RCC 7860 (cell line): ENCODE results near the gene ZFHX3.

Experiments
- DNase-seq: peaks from one replicate; pipeline ENCODE4 v3.0.0-alpha.2; 2015; ENCODE audit warnings: low spot score
- FAIRE-seq: peaks from 2 replicates; lab custom pipeline; 2012; peaks lifted over from hg19 to GRCh38; lab: Jason Lieb, UNC

Gene ZFHX3

DNA sequence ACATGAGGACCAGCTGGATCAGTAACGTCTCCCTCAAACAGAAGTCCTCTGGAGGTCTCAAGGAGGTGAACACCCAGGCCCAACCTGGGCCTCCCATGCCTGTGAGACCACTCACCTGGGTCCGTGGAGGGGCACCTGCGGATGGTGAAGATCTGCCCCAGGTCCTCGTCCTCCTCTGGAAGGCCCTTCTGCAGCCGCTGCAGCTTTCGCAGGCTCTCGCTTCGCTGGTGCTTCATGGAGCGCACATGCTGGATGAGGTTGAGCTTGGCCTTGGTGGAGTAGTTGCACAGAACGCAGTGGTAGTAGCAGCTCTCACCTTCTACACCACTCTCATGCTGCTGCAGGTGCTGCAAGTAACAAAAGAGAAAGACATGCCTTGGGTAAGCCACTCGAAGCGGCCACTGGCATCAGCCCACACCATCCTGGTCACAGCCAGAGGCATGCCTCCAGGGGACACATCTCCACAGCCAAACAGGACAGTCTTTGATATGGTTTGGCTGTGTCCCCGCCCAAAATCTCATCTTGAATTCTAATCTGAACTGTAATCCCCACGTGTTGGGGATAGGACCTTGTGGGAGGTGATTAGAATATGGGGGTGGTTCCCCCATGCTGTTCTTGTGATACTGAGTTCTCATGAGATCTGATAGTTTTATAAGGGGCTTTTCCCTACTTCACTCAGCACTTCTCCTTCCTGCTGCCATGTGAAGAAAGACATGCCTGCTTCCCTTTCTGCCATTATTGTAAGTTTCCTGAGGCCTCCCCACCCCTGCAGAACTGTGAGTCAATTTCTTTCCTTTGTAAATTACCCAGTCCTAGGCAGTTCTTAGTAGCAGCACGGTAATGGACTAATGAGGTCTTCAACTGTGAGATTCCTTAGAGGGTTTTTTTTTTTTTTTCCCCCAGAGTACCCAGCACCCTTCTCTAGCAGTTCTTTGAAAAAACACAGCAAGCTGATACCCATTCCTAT, 158.0 kb downstream of the ZFHX3 start:
- DNase-seq = no peak
- no peak for FAIRE-seq

DNA sequence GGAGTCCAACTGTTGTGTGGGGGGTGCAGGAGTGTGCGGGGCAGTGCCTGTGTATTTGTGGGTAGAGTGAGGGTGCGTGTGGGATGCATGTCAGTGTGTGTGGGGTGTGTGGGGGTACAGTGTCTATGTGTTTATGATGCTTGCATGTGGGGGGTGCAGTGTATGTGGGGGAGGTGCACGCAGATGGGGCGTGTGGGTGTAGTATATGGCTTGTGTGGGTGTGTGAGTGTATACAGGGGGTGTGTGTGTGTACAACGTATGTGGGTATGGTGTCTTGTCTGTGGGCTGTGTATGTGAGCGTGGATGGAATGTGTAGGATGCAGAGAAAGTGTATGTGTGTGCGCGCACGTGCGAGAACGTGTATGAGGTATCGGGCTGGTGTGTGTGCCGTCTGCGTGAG, 160.4 kb downstream of the ZFHX3 start:
- DNase-seq = no peak
- no peak for FAIRE-seq

DNA sequence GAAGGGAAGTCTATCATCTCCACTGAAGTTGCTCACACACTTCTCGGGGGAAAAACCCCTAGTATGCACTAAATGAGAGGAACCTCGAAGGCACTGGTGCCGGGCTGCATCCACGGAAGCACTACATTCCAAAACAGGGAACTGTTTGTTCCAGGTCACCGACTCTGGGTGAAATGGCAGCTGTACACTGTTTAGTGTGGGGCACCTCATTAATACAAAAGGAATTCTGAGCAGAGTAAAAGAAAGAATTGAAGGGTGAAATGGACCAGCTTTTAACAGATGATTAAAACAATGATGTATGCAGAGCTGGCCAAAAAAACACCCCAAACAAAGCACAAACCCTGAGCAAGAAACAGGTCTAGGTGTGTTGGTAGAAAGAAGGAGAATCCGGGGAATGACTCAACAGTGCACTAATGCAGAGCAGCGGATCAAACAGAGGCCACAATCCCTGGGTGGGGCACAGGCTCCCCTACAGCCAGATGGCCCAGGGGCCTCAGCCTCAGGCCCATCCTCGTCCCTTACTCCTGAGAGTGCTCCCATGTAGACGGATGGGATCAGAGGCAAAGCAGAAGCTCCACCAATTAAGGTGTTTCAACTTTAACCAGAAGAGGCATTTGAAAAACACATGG, 161.5 kb downstream of the ZFHX3 start:
- DNase-seq = no peak
- FAIRE-seq = no peak

DNA sequence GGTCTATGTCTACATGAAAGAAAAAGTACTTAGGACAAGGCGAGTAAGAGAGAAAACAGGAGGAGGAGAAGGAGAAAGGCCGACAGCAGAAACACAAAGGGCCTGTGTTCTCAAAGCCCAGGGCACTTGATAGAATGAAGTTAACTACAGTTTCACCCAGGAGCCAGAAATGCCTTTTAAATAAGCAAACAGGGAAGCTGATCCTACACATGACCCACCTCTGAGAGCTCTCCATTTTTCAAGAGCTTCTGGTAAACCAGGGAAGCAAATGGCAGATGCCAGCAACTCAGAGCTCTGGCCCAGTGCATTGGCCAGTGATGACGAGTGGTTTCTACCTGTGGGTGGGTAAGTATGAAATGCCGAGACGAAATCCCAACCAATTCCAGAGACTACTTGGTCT, 163.4 kb downstream of the ZFHX3 start:
- no peak for DNase-seq
- no peak for FAIRE-seq

DNA sequence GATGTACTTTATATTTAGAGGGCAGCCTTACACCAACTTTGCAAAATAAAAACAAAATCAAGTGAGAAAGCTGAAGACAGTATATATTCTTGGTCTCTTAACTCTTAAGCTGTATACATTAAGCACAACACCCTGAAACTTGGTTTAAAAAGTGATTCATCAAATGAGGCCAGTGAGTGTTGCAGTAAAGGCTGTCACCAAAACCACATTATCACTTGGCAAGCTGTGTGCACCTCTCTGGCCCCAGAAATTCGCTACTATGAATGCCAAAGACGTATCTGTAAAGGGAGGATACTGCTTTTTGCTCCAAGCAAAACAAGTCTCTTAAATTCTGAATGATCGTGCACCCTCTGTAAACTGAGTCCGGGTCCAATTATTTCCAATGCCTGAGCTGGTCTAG, 163.9 kb downstream of the ZFHX3 start:
- DNase-seq (no peak), FAIRE-seq (no peak)

DNA sequence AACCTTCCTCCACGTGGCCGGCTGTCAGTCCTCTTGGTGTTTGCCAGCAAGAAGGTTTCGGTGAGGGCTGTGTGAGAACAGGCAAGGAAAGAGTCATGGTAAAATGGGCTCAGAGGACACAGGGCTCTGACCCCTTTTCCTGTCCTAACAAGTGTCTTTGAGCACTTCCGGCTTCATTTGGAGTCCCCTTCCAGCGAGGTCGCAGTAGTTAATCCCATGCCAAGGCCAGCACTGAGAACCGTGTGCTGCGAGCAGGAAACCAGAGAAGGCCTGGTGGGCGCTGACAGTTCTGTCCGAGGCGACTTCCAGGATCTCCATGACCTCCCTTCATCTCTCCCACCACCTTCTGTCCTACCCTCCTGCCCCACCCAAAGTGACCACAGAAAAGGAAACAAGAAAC, 168.1 kb downstream of the ZFHX3 start:
- FAIRE-seq (no peak), DNase-seq (no peak)

DNA sequence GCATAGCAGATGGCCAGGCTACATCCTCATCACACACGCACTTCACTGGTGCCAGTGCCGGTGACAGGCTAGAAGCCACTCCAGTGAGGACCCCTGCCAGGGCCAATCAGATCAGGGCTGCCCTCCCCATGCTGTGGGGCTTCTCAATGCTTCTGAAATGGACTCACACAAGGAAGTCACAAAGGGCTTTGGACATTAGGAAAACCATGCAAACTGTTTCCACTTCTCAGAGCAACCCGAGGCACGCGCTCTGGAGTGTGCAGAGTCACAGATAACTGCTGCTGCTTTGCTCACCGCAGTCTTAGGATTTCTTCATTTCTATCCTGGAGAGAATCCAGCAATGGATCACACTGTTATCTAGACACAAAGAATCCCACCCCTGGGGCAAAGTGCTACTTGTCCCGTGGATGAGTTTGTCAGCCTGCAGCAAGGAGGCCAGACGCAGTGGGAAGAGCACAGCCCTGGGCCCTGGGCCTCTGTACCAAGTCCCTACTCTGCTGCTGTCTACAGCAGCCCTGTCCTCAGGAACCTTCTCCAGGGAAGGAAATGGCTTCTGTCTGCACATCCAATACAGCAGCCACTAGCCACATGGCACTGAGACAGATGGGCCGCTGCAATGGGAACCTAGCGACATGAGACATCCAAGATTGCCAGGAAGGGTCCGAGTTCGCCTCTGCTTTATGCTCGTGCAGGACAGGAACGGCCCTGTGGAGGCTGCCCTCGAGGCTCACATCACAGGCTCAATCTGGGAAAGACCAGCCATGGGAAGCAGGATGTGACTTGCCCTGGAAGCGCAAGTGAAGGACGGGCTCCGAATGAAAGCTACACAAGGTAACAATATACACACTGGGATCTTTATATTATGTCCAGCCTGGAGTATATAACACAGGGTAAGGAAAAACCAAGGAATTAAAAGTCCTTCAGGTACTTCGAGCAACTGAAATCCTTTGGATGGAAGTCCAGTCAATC, 169.3 kb downstream of the ZFHX3 start:
- no peak for FAIRE-seq
- DNase-seq = no peak

DNA sequence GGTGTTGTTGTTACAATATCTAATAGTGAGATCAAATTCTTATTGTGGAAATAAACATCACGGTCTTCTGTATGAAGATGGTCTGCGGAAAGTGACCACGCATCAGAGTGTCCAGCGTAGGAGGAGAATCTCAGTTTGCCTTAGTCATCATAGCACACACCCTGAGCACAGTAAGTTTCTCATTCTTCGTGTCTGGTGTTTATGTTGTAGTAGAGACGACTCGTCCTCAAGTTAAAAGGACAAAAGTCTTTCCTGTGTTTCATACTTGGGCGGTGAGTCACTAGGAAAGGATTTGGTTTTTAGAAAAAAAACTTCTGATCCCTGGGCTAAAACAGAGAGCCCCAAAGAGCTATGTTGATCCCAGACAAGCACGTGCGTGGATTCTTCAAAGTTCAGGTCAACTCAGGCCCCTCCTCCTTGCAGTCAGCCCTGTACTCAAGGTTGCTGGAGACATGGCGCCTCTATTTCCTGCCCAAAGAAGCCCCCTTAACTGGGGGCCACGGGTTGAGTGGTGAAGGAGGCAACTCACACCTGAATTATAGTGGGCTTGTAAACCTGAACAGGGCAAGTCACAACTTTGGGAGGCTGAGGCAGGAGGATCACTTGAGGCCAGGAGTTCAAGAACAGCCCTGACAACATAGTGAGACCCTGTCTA, 170.4 kb downstream of the ZFHX3 start:
- FAIRE-seq (peak; percentile 88), DNase-seq (peak; percentile 94)

DNA sequence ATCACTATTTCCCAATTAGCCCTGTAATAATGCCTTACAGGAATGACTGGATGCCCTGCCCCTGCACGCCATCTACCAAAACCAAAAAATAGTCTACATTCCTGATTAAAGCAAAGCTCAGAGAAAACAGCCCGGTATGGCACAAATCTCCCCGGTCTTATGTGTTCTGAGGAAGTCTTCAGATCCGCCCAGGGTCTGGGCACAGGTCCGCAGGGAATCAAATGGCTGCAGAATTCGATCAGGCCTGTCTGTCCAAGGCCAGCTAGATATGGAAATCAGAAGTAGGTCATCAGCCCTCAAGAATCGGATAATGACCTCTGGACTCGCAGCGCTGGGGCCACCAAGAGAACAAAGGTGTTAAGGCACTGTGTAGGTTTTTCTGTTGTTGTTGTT, 171.0 kb downstream of the ZFHX3 start:
- DNase-seq (no peak), FAIRE-seq (no peak)

DNA sequence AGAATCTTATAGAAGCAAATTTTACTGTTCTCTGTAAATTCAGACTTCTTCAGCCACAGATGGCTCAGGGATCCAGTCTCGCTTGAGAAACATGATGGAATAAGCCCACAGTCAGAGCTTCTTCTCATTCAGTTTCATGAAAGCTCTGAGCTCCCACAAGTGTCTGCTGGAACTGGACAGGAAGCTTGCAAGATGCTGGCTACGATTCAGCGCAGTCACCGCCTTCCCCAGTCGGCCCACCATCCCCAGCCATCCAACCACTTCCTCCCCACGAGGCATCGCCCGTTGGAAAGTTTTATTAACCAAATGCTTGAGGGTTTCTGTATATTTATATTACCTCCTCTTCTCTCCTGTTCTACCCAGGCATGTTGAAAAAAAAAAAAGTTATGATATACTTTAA, 171.7 kb downstream of the ZFHX3 start:
- FAIRE-seq = no peak

DNA sequence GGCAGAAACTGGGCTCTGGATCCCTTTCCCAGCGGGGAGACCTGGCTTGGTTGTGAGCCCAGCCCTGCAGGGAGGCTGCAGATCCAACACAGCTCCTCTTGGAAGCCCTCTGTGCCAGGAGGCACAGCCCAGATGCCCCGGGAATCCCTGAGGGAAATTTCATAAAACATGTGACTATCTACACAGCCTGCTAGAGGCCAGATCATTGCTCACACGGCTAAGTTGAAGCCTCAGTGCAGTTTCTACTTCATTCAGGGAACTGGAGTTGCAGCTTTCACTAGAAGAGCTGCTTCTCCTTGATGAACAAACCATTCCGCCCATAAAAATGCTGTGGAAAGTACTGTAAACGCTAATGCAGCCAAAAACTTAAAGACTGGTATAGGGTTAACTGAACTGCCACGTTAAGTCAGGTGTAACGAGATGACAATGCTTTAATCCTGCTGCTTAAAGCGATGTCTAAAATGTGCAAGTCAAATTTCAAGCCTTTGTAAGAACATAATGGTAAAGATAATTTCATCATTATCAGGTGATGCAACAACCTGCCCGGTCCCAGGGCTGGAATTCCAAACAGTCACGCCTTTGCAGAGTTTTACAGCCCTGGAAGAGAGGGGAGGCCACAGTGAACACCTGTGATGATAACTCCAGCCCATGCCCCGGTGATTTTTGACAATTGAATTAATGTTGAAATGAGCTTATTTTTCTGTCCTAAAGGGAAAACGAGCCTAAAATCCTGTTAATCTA, 172.5 kb downstream of the ZFHX3 start:
- DNase-seq (no peak), FAIRE-seq (no peak)

More for the DNA sequence above, 171.7 kb downstream of the ZFHX3 start:
- peak; percentile 35 for DNase-seq

DNA sequence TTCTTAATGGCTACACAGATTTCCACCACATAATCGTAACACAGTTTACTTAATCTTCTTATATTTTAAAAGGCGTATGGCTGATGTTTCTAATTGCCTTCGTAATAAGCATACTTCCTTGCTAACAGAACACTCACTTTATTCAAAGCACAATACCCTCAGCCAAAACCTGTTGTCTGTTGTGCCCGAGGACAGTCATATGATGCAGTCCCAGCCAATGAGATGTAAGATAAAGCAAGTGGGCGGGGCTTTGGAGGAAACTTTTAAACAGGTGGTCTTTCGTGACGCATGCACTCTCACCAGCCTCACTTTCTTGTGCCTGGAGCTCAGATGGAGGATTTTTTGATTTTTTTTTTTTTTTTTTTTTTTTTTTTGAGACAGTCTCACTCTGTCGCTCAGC, 174.1 kb downstream of the ZFHX3 start:
- DNase-seq = no peak
- no peak for FAIRE-seq

DNA sequence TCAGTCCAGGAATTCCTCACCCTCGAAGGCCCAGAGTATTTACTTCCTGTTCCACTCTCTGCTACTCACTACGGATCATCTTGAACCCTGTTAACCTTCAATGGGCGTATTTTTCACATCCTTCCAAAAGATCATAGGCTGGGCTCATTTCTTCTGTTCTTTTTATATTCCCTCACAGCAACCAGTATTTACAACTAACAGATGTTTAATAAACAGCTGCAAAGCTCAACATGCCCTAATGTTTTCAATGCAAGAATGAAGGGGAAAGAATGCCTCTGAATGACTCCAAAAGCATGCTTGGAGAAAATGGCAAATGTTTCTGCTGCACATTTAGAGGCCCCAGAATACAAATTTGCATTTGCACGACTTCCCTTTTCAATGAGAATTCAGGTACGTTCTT, 174.9 kb downstream of the ZFHX3 start:
- no peak for FAIRE-seq
- no peak for DNase-seq

DNA sequence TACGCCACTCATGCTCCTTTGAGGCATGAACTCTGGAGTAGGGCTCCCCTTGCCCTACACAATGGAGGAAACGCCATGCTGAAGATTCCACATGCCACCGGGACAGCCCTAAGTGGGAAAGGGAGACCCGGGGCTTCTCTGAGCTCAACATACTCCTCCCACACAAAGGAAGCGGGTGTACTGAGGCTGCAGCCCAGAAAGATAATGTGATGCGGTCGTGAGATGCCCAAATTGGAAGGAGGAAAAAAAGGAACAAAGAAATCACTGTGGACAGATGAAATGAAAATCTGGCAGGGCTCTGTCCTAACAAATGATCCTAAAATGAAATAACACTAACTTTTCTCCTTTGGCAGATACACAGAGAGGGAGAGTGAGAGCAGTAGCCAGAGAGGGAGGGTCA, 182.1 kb downstream of the ZFHX3 start:
- FAIRE-seq = no peak

DNA sequence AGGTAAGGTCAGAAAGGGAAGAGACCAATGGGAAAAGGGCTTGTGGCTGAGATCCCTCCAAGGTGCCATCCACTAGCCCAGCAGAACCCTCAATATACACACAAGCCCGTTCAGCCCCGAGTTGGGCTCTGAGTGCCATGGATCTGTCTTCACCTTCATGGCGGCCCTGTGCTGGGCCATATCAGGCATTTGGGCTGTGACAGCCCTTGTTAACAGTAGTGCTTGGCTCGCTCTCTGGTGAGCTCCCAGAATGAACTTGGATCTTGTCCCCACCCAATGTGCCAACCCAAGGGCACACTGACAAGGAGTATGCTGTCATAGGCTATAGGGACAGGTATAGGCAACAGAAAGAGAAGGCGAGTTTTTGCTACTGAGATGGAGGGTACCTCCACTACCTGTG, 182.7 kb downstream of the ZFHX3 start:
- no peak for FAIRE-seq

More for the DNA sequence above, 182.1 kb downstream of the ZFHX3 start:
- DNase-seq = no peak

DNA sequence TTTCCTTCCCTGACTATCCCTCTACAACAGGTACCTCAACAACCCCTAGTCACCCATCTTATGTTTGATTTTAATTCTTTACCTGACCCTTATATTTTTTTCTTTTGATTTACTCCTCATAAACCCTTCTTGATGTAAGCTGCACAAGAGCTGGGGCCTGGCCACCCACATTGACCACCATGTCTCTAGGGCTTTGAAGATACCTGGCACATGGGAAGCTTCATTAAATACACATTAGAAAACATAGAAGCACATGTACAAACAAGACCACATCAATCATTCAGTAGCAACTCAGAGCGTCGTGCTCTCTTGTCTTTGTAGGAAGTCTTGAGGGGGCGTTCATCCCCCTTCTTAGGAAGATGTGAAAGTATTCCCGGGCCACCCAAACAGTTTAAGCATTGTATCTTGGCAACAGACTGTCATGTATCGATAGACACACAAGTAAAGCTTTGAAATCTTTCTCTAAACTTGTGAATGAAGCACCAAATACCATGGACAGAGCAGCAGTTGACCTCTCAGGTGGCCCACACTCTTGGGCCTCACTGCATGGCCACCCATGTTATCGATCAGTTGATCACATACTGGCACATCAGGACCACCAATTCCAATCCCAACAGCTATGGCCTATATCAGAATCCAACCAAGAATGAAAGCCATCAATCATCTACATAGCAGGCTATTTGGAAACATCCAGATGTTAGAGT, 183.6 kb downstream of the ZFHX3 start:
- DNase-seq (no peak), FAIRE-seq (no peak)

More for the DNA sequence above, 182.7 kb downstream of the ZFHX3 start:
- no peak for DNase-seq

DNA sequence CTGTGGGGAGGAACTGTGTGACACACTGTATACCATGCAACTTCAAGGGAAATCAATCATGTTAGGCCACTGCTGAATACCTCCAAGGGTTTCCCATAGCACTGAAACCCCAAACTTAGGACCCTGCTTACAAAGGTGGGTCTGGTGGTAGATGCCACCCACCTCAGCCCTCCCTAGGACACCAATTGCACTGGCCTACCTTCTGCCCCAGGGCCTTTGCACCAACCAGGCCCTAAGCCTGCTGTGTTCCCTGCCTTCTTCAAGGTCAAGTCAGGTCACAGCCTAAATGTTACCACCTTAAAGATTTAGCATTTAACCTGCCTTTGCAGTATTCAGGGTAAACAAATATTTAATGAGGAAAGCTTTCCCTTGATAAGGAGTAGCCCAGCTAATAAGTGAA, 185.8 kb downstream of the ZFHX3 start:
- DNase-seq (no peak), FAIRE-seq (no peak)

DNA sequence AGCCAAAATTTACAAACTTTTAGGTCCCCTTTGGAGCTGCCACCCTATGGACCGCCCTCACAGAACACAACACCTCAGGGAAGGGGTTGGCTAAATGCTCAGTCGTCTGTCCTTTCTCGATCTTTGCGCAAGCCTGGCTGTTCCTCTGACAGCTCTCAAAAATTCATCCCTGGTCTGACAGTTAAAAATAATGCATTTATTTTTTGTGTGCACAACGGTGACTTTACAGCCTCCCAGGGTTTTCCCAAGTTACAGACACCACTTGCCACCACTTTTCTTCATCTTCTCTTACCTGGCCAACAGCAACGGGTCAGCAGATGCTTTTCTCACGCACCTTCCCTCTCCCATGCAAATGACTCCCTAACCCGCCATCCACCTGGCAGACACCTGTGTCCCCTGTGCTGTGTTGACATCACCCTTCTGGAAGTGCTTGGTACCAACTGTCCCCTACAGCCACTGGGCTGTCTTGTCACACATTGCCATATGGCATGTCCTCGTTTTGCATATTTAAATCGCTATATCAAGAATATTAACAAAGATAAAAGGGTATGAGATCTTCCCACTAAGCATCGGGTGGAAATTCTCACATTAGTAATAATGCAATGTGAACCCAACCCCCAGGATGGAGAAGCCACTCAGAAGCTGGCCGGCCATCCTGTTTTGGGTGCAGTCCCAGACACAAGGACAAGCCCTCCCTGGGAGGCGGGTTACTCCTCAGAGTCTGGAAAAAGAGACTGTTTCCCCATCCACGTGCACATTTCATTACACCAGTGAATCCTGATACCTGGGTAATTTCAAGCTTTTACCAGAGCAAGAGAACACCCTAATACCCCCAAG, 187.0 kb downstream of the ZFHX3 start:
- FAIRE-seq = no peak

More for the DNA sequence above, 187.0 kb downstream of the ZFHX3 start:
- no peak for DNase-seq
